Muscle layer of duodenum (tissue), 2 donors: ENCODE results near the gene TAF10.
A peak's percentile ranks its signal among the peaks of the same experiment; 100 is the strongest.

Experiments used
- H3K27ac ChIP-seq: one replicate; pipeline ENCODE4 v1.7.0; 2013; ENCODE audit warnings: mild to moderate bottlenecking, low read length
- H3K27me3 ChIP-seq: one replicate; pipeline ENCODE4 v1.7.0; 2013; ENCODE audit warnings: low read depth, mild to moderate bottlenecking, control low read depth, low read length
- H3K36me3 ChIP-seq, 2 donors: one replicate each; pipeline ENCODE4 v1.7.0; 2013; ENCODE audit warnings: low read length in 2 of 2, control low read depth in 1 of 2, mild to moderate bottlenecking in 1 of 2; ENCODE audit not compliant: insufficient read depth in 2 of 2, control insufficient read depth in 1 of 2
- H3K4me1 ChIP-seq, 2 donors: one replicate each; pipeline ENCODE4 v1.7.0; 2013; ENCODE audit warnings: low read length in 2 of 2, mild to moderate bottlenecking in 2 of 2, control low read depth in 1 of 2, moderate library complexity in 1 of 2; ENCODE audit not compliant: insufficient read depth in 2 of 2, control insufficient read depth in 1 of 2
- H3K4me3 ChIP-seq, 2 donors: one replicate each; pipeline ENCODE4 v1.7.0; 2013; ENCODE audit warnings: low read length in 2 of 2, low read depth in 1 of 2, mild to moderate bottlenecking in 1 of 2
- H3K9me3 ChIP-seq, 2 donors: one replicate each; pipeline ENCODE4 v1.7.0; 2013; ENCODE audit warnings: low read length in 2 of 2, control low read depth in 1 of 2, mild to moderate bottlenecking in 1 of 2; ENCODE audit not compliant: control insufficient read depth in 1 of 2
- donor health status: healthy.

TAF10 gene

GRCh38 chr11:6570691-6571427, 41.2 kb downstream of the TAF10 start:
- peak overlapping the region in 1 of 2 donors; percentile 61 for H3K4me3 ChIP-seq
- no peaks in the 10 kb centered on the region for H3K9me3 ChIP-seq
- H3K27me3 ChIP-seq = no peaks in the 10 kb centered on the region
- peaks cover 5 to 26% of the 10 kb centered on the region in 2 donors for H3K4me1 ChIP-seq
- H3K27ac ChIP-seq = no peak overlapping the region
- H3K36me3 ChIP-seq = no peaks in the 10 kb centered on the region

- no peaks in the 10 kb centered on the region for H3K27me3 ChIP-seq
- no peak overlapping the region for H3K4me3 ChIP-seq
- H3K4me1 ChIP-seq = peaks cover 5 to 20% of the 10 kb centered on the region in 2 donors
- no peaks in the 10 kb centered on the region for H3K36me3 ChIP-seq
- H3K27ac ChIP-seq = no peak overlapping the region
- no peaks in the 10 kb centered on the region for H3K9me3 ChIP-seq
Measured at GRCh38 chr11:6569706-6570105, 42.3 kb downstream of the TAF10 start.

- no peaks in the 10 kb centered on the region for H3K9me3 ChIP-seq
- peaks cover 5 to 20% of the 10 kb centered on the region in 2 donors for H3K4me1 ChIP-seq
- H3K36me3 ChIP-seq = peaks cover 0 to 2% of the 10 kb centered on the region in 2 donors
- no peak overlapping the region for H3K4me3 ChIP-seq
- no peaks in the 10 kb centered on the region for H3K27me3 ChIP-seq
- no peak overlapping the region for H3K27ac ChIP-seq
Measured at GRCh38 chr11:6568191-6568918, 43.7 kb downstream of the TAF10 start.

GRCh38 chr11:6567371-6567745, 44.7 kb downstream of the TAF10 start:
- no peak overlapping the region for H3K27ac ChIP-seq
- H3K9me3 ChIP-seq = no peaks in the 10 kb centered on the region
- H3K4me3 ChIP-seq = no peak overlapping the region
- peaks cover 0 to 5% of the 10 kb centered on the region in 2 donors for H3K36me3 ChIP-seq
- no peaks in the 10 kb centered on the region for H3K27me3 ChIP-seq
- H3K4me1 ChIP-seq = peaks cover 5 to 20% of the 10 kb centered on the region in 2 donors

- H3K27me3 ChIP-seq = no peaks in the 10 kb centered on the region
- no peaks in the 10 kb centered on the region for H3K9me3 ChIP-seq
- H3K27ac ChIP-seq = no peak overlapping the region
- H3K4me1 ChIP-seq = peaks cover 5 to 20% of the 10 kb centered on the region in 2 donors
- H3K36me3 ChIP-seq = peaks cover 0 to 7% of the 10 kb centered on the region in 2 donors
- H3K4me3 ChIP-seq = no peak overlapping the region
Measured at GRCh38 chr11:6566704-6567370, 45.2 kb downstream of the TAF10 start.

GRCh38 chr11:6565988-6566703, 45.9 kb downstream of the TAF10 start:
- H3K4me1 ChIP-seq = peaks cover 5 to 14% of the 10 kb centered on the region in 2 donors
- no peak overlapping the region for H3K27ac ChIP-seq
- H3K9me3 ChIP-seq = no peaks in the 10 kb centered on the region
- H3K27me3 ChIP-seq = no peaks in the 10 kb centered on the region
- no peak overlapping the region for H3K4me3 ChIP-seq
- H3K36me3 ChIP-seq = peaks cover 0 to 9% of the 10 kb centered on the region in 2 donors

GRCh38 chr11:6565325-6565724, 46.7 kb downstream of the TAF10 start:
- H3K27me3 ChIP-seq = no peaks in the 10 kb centered on the region
- H3K27ac ChIP-seq = no peak overlapping the region
- no peaks in the 10 kb centered on the region for H3K9me3 ChIP-seq
- no peak overlapping the region for H3K4me3 ChIP-seq
- H3K36me3 ChIP-seq = peaks cover 0 to 9% of the 10 kb centered on the region in 2 donors
- peaks cover 5 to 7% of the 10 kb centered on the region in 2 donors for H3K4me1 ChIP-seq

GRCh38 chr11:6563667-6564066, 48.3 kb downstream of the TAF10 start:
- Histone ChIP-seq H3K27me3 (no peaks in the 10 kb centered on the region), H3K36me3 (peaks cover 4 to 9% of the 10 kb centered on the region in 2 donors), H3K9me3 (no peaks in the 10 kb centered on the region), H3K4me3 (no peak overlapping the region), H3K4me1 (peaks cover 5% of the 10 kb centered on the region in 2 donors), H3K27ac (no peak overlapping the region)

GRCh38 chr11:6563121-6563619, 48.8 kb downstream of the TAF10 start:
- Histone ChIP-seq H3K27me3 (no peaks in the 10 kb centered on the region), H3K4me1 (peaks cover 0 to under 1% of the 10 kb centered on the region in 2 donors), H3K4me3 (no peak overlapping the region), H3K9me3 (no peaks in the 10 kb centered on the region), H3K36me3 (peaks cover 4 to 9% of the 10 kb centered on the region in 2 donors), H3K27ac (no peak overlapping the region)

- H3K4me1 ChIP-seq = no peaks in the 10 kb centered on the region
- H3K4me3 ChIP-seq = no peak overlapping the region
- no peak overlapping the region for H3K27ac ChIP-seq
- no peaks in the 10 kb centered on the region for H3K9me3 ChIP-seq
- no peaks in the 10 kb centered on the region for H3K27me3 ChIP-seq
- H3K36me3 ChIP-seq = peaks cover 4 to 9% of the 10 kb centered on the region in 2 donors
Measured at GRCh38 chr11:6561288-6561687, 50.7 kb downstream of the TAF10 start.
